H1 (cell line): ENCODE data around the gene NDUFB1. TPM values are rescaled to one million over a fixed set of nuclear protein-coding genes. Genes with fewer than 3 reads are reported as not detected.

Source experiments
- CTCF ChIA-PET: fragments of 300-600 bp; sonication (Branson Sonifier 250); formaldehyde crosslinking; loops from one replicate; lab custom pipeline; 2021; ENCODE audit not compliant: partially characterized antibody; lab: Charles Lee
- POLR2A ChIA-PET: fragments of 300-600 bp; sonication (Branson Sonifier 250); formaldehyde crosslinking; loops from one replicate; lab custom pipeline; 2021; ENCODE audit warnings: inconsistent platforms; ENCODE audit not compliant: partially characterized antibody; lab: Charles Lee
- DNase-seq, 2 experiments: peaks; one replicate each; pipeline versions ENCODE4 v3.0.0 to v3.0.0-alpha.2; 2010 to 2022; ENCODE audit warnings: low spot score in 2 of 2, low read depth in 1 of 2, mixed read lengths in 1 of 2
- FAIRE-seq: peaks from 2 replicates; lab custom pipeline; 2011; peaks lifted over from hg19 to GRCh38; lab: Jason Lieb, UNC
- H2AFZ ChIP-seq: 2 replicates; pipeline ENCODE4 v1.8.1; 2012; ENCODE audit warnings: low read length, inconsistent platforms
- H2AK5ac ChIP-seq: 2 replicates; pipeline ENCODE4 v1.6.1; 2013; ENCODE audit warnings: low read depth, low read length
- H2BK120ac ChIP-seq: replicated peaks from 2 replicates; pipeline ENCODE3; 2013; ENCODE audit warnings: low read depth, low read length, inconsistent platforms
- H2BK12ac ChIP-seq: 2 replicates; pipeline ENCODE4 v1.6.1; 2013; ENCODE audit warnings: low read depth, low read length
- H2BK15ac ChIP-seq: 2 replicates; pipeline ENCODE4 v1.6.1; 2013; ENCODE audit warnings: low read length
- H2BK20ac ChIP-seq: 2 replicates; pipeline ENCODE4 v1.6.1; 2013; ENCODE audit warnings: low read length
- H2BK5ac ChIP-seq: 2 replicates; pipeline ENCODE4 v1.6.1; 2013; ENCODE audit warnings: low read depth, low read length
- H3K14ac ChIP-seq: 2 replicates; pipeline ENCODE4 v1.6.1; 2013; ENCODE audit warnings: inconsistent platforms; ENCODE audit not compliant: insufficient read length
- H3K18ac ChIP-seq: 2 replicates; pipeline ENCODE4 v1.6.1; 2013; ENCODE audit warnings: low read length; ENCODE audit errors: extremely low read depth
- H3K23ac ChIP-seq: 2 replicates; pipeline ENCODE4 v1.6.1; 2013; ENCODE audit warnings: inconsistent platforms; ENCODE audit not compliant: insufficient read length
- H3K23me2 ChIP-seq: 2 replicates; pipeline ENCODE4 v1.6.1; 2013; ENCODE audit warnings: low read depth, low read length
- H3K27ac ChIP-seq: 2 replicates; pipeline ENCODE4 v1.6.1; 2011; ENCODE audit warnings: low read depth, low read length, inconsistent platforms
- H3K27me3 ChIP-seq, 4 experiments: replicated peaks in 1 of 4; 1 replicate in 1 of 4; 2 replicates in 3 of 4; pipeline versions ENCODE4 v1.6.1 to v1.8.1; 2011 to 2013; ENCODE audit warnings: low read length in 3 of 4, mild to moderate bottlenecking in 3 of 4, inconsistent platforms in 2 of 4, mixed read lengths in 2 of 4, moderate library complexity in 1 of 4; ENCODE audit not compliant: control insufficient read depth in 3 of 4, insufficient read depth in 3 of 4; ENCODE audit errors: extremely low read depth in 1 of 4
- H3K36me3 ChIP-seq, 4 experiments: 2 replicates each; pipeline versions ENCODE4 v1.6.1 to v1.8.1; 2011 to 2013; ENCODE audit warnings: mild to moderate bottlenecking in 4 of 4, low read length in 3 of 4, moderate library complexity in 2 of 4, control low read depth in 1 of 4, inconsistent platforms in 1 of 4; ENCODE audit not compliant: insufficient read depth in 4 of 4, control insufficient read depth in 2 of 4
- H3K4ac ChIP-seq: replicated peaks from 2 replicates; pipeline ENCODE3; 2013; ENCODE audit warnings: low read length, low read depth, mixed read lengths, inconsistent platforms; ENCODE audit not compliant: insufficient read length
- H3K4me1 ChIP-seq, 4 experiments: replicated peaks in 1 of 4; 1 replicate in 1 of 4; 2 replicates in 3 of 4; pipeline versions ENCODE4 v1.6.1 to v1.8.1; 2011 to 2013; ENCODE audit warnings: low read length in 3 of 4, inconsistent platforms in 2 of 4, mixed read lengths in 1 of 4; ENCODE audit not compliant: insufficient read depth in 4 of 4, control insufficient read depth in 3 of 4
- H3K4me2 ChIP-seq, 2 experiments: 2 replicates each; pipeline versions ENCODE4 v1.6.1 to v1.8.1; 2011 to 2013; ENCODE audit warnings: low read depth in 2 of 2, low read length in 2 of 2, control low read depth in 1 of 2, inconsistent platforms in 1 of 2, mild to moderate bottlenecking in 1 of 2; ENCODE audit not compliant: insufficient read depth in 1 of 2
- H3K4me3 ChIP-seq, 4 experiments: fragments of 200-600, 300-600 bp in 1 of 4; sonication (generic), shearing (Covaris generic), sonication (Bioruptor Twin) in 1 of 4; 2 replicates each; pipeline versions ENCODE4 v1.5.1 to v1.8.1; 2011 to 2016; ENCODE audit warnings: low read length in 4 of 4, low read depth in 3 of 4, control low read depth in 2 of 4, inconsistent platforms in 2 of 4, mild to moderate bottlenecking in 2 of 4, mixed read lengths in 1 of 4, moderate library complexity in 1 of 4; ENCODE audit not compliant: insufficient read depth in 2 of 4; ENCODE audit errors: extremely low read depth in 1 of 4
- H3K56ac ChIP-seq: replicated peaks from 2 replicates; pipeline ENCODE3; 2013; ENCODE audit warnings: low read depth, mild to moderate bottlenecking, mixed read lengths, low read length, inconsistent platforms; ENCODE audit not compliant: insufficient read length
- H3K79me1 ChIP-seq: 2 replicates; pipeline ENCODE4 v1.6.1; 2013; ENCODE audit warnings: low read depth, low read length, control low read depth
- H3K79me2 ChIP-seq, 2 experiments: 2 replicates each; pipeline versions ENCODE4 v1.6.1 to v1.8.1; 2012 to 2013; ENCODE audit warnings: low read length in 2 of 2, mild to moderate bottlenecking in 2 of 2, inconsistent platforms in 1 of 2; ENCODE audit not compliant: insufficient read depth in 2 of 2, control insufficient read depth in 1 of 2
- H3K9ac ChIP-seq, 4 experiments: replicated peaks in 1 of 4; 1 replicate in 1 of 4; 2 replicates in 3 of 4; pipeline versions ENCODE4 v1.6.1 to v1.8.1; 2011 to 2013; ENCODE audit warnings: low read depth in 3 of 4, low read length in 3 of 4, control low read depth in 2 of 4, mild to moderate bottlenecking in 2 of 4, moderate library complexity in 2 of 4, inconsistent platforms in 1 of 4; ENCODE audit errors: extremely low read depth in 1 of 4
- H3K9me3 ChIP-seq, 2 experiments: 2 replicates each; pipeline versions ENCODE4 v1.6.1 to v1.8.1; 2012 to 2013; ENCODE audit warnings: mild to moderate bottlenecking in 2 of 2, moderate library complexity in 2 of 2, control low read depth in 1 of 2, inconsistent platforms in 1 of 2, low read depth in 1 of 2, low read length in 1 of 2, mixed read lengths in 1 of 2; ENCODE audit not compliant: insufficient read depth in 2 of 2
- H4K20me1 ChIP-seq, 2 experiments: replicated peaks in 1 of 2; 2 replicates each; pipeline versions ENCODE3 to v1.8.1; 2011 to 2013; ENCODE audit warnings: inconsistent platforms in 2 of 2, low read length in 2 of 2, mild to moderate bottlenecking in 1 of 2; ENCODE audit not compliant: insufficient read depth in 2 of 2, control insufficient read depth in 1 of 2
- H4K5ac ChIP-seq: 2 replicates; pipeline ENCODE4 v1.6.1; 2013; ENCODE audit warnings: low read length, low read depth, mixed read lengths, inconsistent platforms; ENCODE audit not compliant: insufficient read length
- H4K8ac ChIP-seq: 2 replicates; pipeline ENCODE4 v1.8.0; 2013; ENCODE audit warnings: mild to moderate bottlenecking, moderate library complexity, low read length, inconsistent platforms; ENCODE audit not compliant: insufficient read depth; ENCODE audit errors: extremely low read depth
- H4K91ac ChIP-seq: replicated peaks from 2 replicates; pipeline ENCODE3; 2013; ENCODE audit warnings: low read length, mixed read lengths, inconsistent platforms; ENCODE audit not compliant: insufficient read length
- ATF3 ChIP-seq: IDR thresholded peaks from 2 replicates; pipeline ENCODE4 v1.6.1; 2011; ENCODE audit warnings: low read depth, mild to moderate bottlenecking, low read length; ENCODE audit not compliant: insufficient read depth
- BRCA1 ChIP-seq: IDR thresholded peaks from 2 replicates; pipeline ENCODE4 v1.6.1; 2012; ENCODE audit warnings: low read depth, low read length, improper control_type of control experiment
- CHD1 ChIP-seq: IDR thresholded peaks from 2 replicates; pipeline ENCODE4 v1.6.1; 2012; ENCODE audit warnings: low read depth, low read length, improper control_type of control experiment
- E2F6 ChIP-seq: IDR thresholded peaks from 2 replicates; pipeline ENCODE4 v1.6.1; 2012; ENCODE audit warnings: inconsistent platforms
- JUND ChIP-seq: IDR thresholded peaks from 2 replicates; pipeline ENCODE4 v1.6.1; 2011; ENCODE audit warnings: mild to moderate bottlenecking, improper control_type of control experiment, low read length
- NRF1 ChIP-seq: IDR thresholded peaks from 2 replicates; pipeline ENCODE4 v1.6.1; 2011; ENCODE audit warnings: mild to moderate bottlenecking, low read depth, low read length, improper control_type of control experiment
- POLR2AphosphoS5 ChIP-seq: IDR thresholded peaks from 2 replicates; pipeline ENCODE4 v1.6.1; 2011; ENCODE audit warnings: low read depth, low read length
- SAP30 ChIP-seq: fragments of 300-600 bp; sonication (generic); IDR thresholded peaks from 2 replicates; pipeline ENCODE4 v1.7.1; 2012; ENCODE audit warnings: low read length, moderate library complexity, mild to moderate bottlenecking, inconsistent platforms; ENCODE audit not compliant: insufficient read depth, insufficient replicate concordance
- SRF ChIP-seq: IDR thresholded peaks from 2 replicates; pipeline ENCODE4 v1.6.1; 2011; ENCODE audit warnings: mild to moderate bottlenecking, low read depth, low read length, moderate library complexity
- SUZ12 ChIP-seq: fragments of 200-600 bp; sonication (generic); IDR thresholded peaks from 2 replicates; pipeline ENCODE4 v1.6.1; 2012; ENCODE audit warnings: mild to moderate bottlenecking, inconsistent platforms, low read length, moderate library complexity, mixed read lengths
- whole genome bisulfite sequencing, 2 experiments: shearing (Covaris generic) in 1 of 2; methylation state at CpG; one replicate each; pipeline versions ENCODE4 v1.1.6 to v1.1.7; 2013 to 2015; ENCODE audit warnings: low lambda C conversion rate in 2 of 2, mixed read lengths in 2 of 2, inconsistent platforms in 1 of 2, low coverage in 1 of 2, missing lambda C conversion rate in 1 of 2; ENCODE audit not compliant: insufficient replicate concordance in 2 of 2, insufficient coverage in 1 of 2, insufficient read length in 1 of 2; ENCODE audit errors: extremely low coverage in 1 of 2, missing lambda C conversion rate in 1 of 2; 5-methylcytosine and 5-hydroxymethylcytosine counted together
- polyA plus RNA-seq, 7 experiments: library from polyadenylated mRNA; depleted of rRNA in 3 of 7; stranded (reverse) in 5 of 7; unstranded in 2 of 7; fragments of >200 nt in 5 of 7; fragments of 200-250 nt in 2 of 7; gene quantifications; 1 replicate in 5 of 7; 2 replicates in 1 of 7; 4 replicates in 1 of 7; pipeline versions ENCODE4 v1.2.1 to v1.2.3, GENCODE V29; 2011 to 2013; ENCODE audit warnings: missing spikeins in 2 of 7, mixed read lengths in 2 of 7
- total RNA-seq: library from RNA; stranded (reverse); fragmentation: NEBNext Ultra II Directional; extraction: Animal tissue kit (Norgen Biotek cat#: 25700); gene quantifications from 2 replicates; pipeline ENCODE4 v1.2.1, GENCODE V29; 2021

Gene NDUFB1
- total and polyA plus RNA-seq, 2 of the 8 experiments (the other 6 are each of a cell fraction or from before 2014, with no cell fraction given): 124 to 271 TPM

- no peak overlapping the region for H3K56ac ChIP-seq
- H4K5ac ChIP-seq: no peak overlapping the region
- POLR2A ChIA-PET: interaction anchor here (1.1 kb wide), 1 partner anchor 32 kb away, joined by 4 read pairs; the partner anchor contains the start of genes CPSF2 and NDUFB1
- no peak overlapping the region for H2AK5ac ChIP-seq
- H2BK12ac ChIP-seq: no peak overlapping the region
- H2BK20ac ChIP-seq: no peak overlapping the region
- no peaks in the 10 kb centered on the region for H4K20me1 ChIP-seq
- WGBS, 2 experiments: 86% methylated on average over 1 of the region's 1 CpG; no CpG with 5 or more reads in 1 of the 2 experiments
- H3K9me3 ChIP-seq: no peaks in the 10 kb centered on the region
- no peaks in the 10 kb centered on the region for H3K27me3 ChIP-seq
- H4K8ac ChIP-seq: no peak overlapping the region
- CTCF ChIA-PET: interaction anchor here (0.7 to 2.5 kb wide), 4 partner anchors 20 to 199 kb away, joined by 3 to 7 read pairs (median 4); no protein-coding TSS in a partner anchor
- no peaks in the 10 kb centered on the region for H3K79me2 ChIP-seq
- H3K4me1 ChIP-seq: no peaks in the 10 kb centered on the region
- DNase-seq (no peak), FAIRE-seq (no peak)
- H3K4ac ChIP-seq: no peak overlapping the region
- H3K4me3 ChIP-seq: no peak overlapping the region
- no peak overlapping the region for H3K9ac ChIP-seq
- no peak overlapping the region for H3K14ac ChIP-seq
- H2BK5ac ChIP-seq: no peak overlapping the region
- no peak overlapping the region for H2BK120ac ChIP-seq
- no peak overlapping the region for H3K27ac ChIP-seq
- no peaks in the 10 kb centered on the region for H3K23me2 ChIP-seq
- no peak overlapping the region for H3K23ac ChIP-seq
- H2BK15ac ChIP-seq: no peak overlapping the region
- peaks cover 18 to 56% (median 32%) of the 10 kb centered on the region in 4 experiments for H3K36me3 ChIP-seq
- H3K18ac ChIP-seq: no peak overlapping the region
- H4K91ac ChIP-seq: no peak overlapping the region
- H3K79me1 ChIP-seq: no peaks in the 10 kb centered on the region
- H2AFZ ChIP-seq: no peak overlapping the region
- H3K4me2 ChIP-seq: no peak overlapping the region
- TF ChIP-seq ATF3: no peak
- no peak for TF ChIP-seq POLR2AphosphoS5
- no peak for TF ChIP-seq E2F6
- TF ChIP-seq CHD1: no peak
- no peak for TF ChIP-seq SRF
- no peak for TF ChIP-seq NRF1
- TF ChIP-seq JUND: no peak
- no peak for TF ChIP-seq BRCA1
- no peak for TF ChIP-seq SUZ12
- TF ChIP-seq SAP30: no peak
Measured at GRCh38 chr14:92153581-92153980, 32.1 kb upstream of the NDUFB1 start.
